ENCODE measurements around the gene OLA1. TPM values are rescaled to one million over a fixed set of nuclear protein-coding genes. Genes with fewer than 3 reads are reported as not detected.

The OLA1 gene
- total RNA-seq, 4 donors from 2014 or later: 75.4 to 111 (median 92.8) TPM

DNA sequence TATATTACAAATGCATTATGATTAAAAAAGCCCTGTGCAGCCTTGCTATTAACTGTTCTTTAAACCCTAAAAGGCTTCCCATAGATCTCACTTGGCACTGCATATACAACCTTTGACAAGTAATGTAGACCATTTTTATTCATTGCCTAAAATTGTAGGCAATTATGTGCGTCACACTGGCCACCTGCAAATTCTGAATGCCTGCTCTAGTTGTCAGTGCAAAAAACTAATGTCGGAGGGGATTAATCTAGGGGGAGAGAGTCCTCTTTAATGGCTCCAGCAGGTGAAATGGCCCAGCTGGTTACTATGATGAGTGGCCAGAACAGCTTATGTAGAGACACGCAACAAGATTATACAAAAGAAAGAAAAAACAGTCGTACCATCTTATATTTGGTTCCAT, 123.2 kb downstream of the OLA1 start:
- in situ Hi-C loops (cut with MboI; ENCODE audit: low sequenced_read_pairs in 4 of 4): no loop called here
- Histone ChIP-seq H3K4me3 (no peak overlapping the region), H3K27me3 (no peaks in the 10 kb centered on the region), H3K36me3 (no peaks in the 10 kb centered on the region), H3K9me3 (no peaks in the 10 kb centered on the region), H3K27ac (no peak overlapping the region), H3K4me1 (no peaks in the 10 kb centered on the region)
- TF ChIP-seq CTCF (IDR thresholded peaks at IDR 0.05 in 4 of 5, conservative IDR thresholded peaks at IDR 0.05 in 1 of 5) (no peak), POLR2A (IDR thresholded peaks at IDR 0.05) (no peak)
- DNase-seq (no peak), ATAC-seq (no peak)
- intact Hi-C loops (cut with DNase I; ENCODE audit: low total_unique reads): no loop called here

DNA sequence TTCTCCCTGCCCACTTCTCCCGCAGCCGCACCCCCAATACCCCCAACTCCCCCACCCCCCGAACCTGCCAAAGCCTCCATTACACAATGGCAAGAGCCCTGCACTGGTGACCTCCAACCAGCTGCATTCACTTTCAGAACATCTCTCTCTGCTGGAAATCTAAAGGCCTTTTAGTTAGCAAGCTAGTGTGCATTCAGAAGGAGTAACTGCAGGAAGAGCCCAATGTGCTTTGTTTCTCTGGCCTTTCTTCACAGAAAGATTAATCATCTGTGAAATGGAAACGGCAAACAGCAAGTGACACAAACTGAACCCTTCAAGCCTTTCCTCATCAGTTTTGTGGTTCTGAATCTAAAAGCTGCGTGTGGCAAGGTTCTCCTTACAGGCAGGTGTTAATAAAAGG, 124.2 kb downstream of the OLA1 start:
- intact Hi-C loops (cut with DNase I; ENCODE audit: low total_unique reads): no loop called here
- no peaks in the 10 kb centered on the region for H3K36me3 ChIP-seq
- H3K27ac ChIP-seq: no peak overlapping the region
- in situ Hi-C loops (cut with MboI; ENCODE audit: low sequenced_read_pairs in 4 of 4): no loop called here
- no peaks in the 10 kb centered on the region for H3K9me3 ChIP-seq
- DNase-seq (no peak), ATAC-seq (no peak)
- no peak overlapping the region for H3K4me3 ChIP-seq
- no peaks in the 10 kb centered on the region for H3K4me1 ChIP-seq
- no peaks in the 10 kb centered on the region for H3K27me3 ChIP-seq
- TF ChIP-seq POLR2A (IDR thresholded peaks at IDR 0.05): no peak
- TF ChIP-seq CTCF (IDR thresholded peaks at IDR 0.05 in 4 of 5, conservative IDR thresholded peaks at IDR 0.05 in 1 of 5): no peak

GRCh38 chr2:174122185-174122584, 126.1 kb downstream of the OLA1 start:
- DNase-seq (no peak), ATAC-seq (no peak)
- TF ChIP-seq POLR2A (IDR thresholded peaks at IDR 0.05): no peak
- no peak for TF ChIP-seq CTCF (IDR thresholded peaks at IDR 0.05 in 4 of 5, conservative IDR thresholded peaks at IDR 0.05 in 1 of 5)
- H3K36me3 ChIP-seq: no peaks in the 10 kb centered on the region
- in situ Hi-C loops (cut with MboI; ENCODE audit: low sequenced_read_pairs in 4 of 4) (no loop called here), intact Hi-C loops (cut with DNase I; ENCODE audit: low total_unique reads) (no loop called here)
- no peaks in the 10 kb centered on the region for H3K27me3 ChIP-seq
- no peak overlapping the region for H3K4me3 ChIP-seq
- no peaks in the 10 kb centered on the region for H3K4me1 ChIP-seq
- no peak overlapping the region for H3K27ac ChIP-seq
- H3K9me3 ChIP-seq: no peaks in the 10 kb centered on the region

- no peak for ATAC-seq
- Histone ChIP-seq H3K27ac (no peak overlapping the region), H3K9me3 (no peaks in the 10 kb centered on the region), H3K27me3 (no peaks in the 10 kb centered on the region), H3K4me3 (no peak overlapping the region), H3K4me1 (no peaks in the 10 kb centered on the region), H3K36me3 (no peaks in the 10 kb centered on the region)
- intact Hi-C loops (cut with DNase I; ENCODE audit: low total_unique reads): no loop called here
- in situ Hi-C loops (cut with MboI; ENCODE audit: low sequenced_read_pairs in 4 of 4): no loop called here
- TF ChIP-seq POLR2A (IDR thresholded peaks at IDR 0.05): no peak
- TF ChIP-seq CTCF (IDR thresholded peaks at IDR 0.05 in 4 of 5, conservative IDR thresholded peaks at IDR 0.05 in 1 of 5): no peak
- DNase-seq: no peak
Observed at GRCh38 chr2:174121612-174122011, 126.7 kb downstream of the OLA1 start.

DNA sequence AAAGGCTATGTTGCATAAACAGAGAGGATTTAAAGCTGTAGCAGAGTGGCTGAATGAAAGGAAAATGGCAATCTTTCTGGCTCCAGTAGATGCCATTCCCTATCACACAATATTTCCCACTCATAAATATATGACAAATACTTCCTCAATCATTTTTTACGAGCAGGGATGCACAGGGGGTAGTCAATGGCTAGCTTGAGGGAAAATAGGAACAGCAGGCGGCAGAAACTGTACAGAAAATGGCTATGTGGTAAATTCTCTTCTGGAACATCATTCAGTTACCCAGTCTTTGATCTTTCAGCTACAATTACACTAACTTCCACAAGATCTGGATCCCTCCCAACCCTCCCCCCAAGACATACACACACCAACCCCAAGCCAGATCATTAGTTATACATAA, 127.2 kb downstream of the OLA1 start:
- no peak for ATAC-seq
- Histone ChIP-seq H3K27me3 (no peaks in the 10 kb centered on the region), H3K4me1 (no peaks in the 10 kb centered on the region), H3K36me3 (no peaks in the 10 kb centered on the region), H3K4me3 (no peak overlapping the region), H3K9me3 (no peaks in the 10 kb centered on the region), H3K27ac (no peak overlapping the region)
- DNase-seq: no peak
- in situ Hi-C loops (cut with MboI; ENCODE audit: low sequenced_read_pairs in 4 of 4): no loop called here
- intact Hi-C loops (cut with DNase I; ENCODE audit: low total_unique reads): no loop called here
- TF ChIP-seq CTCF (IDR thresholded peaks at IDR 0.05 in 4 of 5, conservative IDR thresholded peaks at IDR 0.05 in 1 of 5): no peak
- TF ChIP-seq POLR2A (IDR thresholded peaks at IDR 0.05): no peak
